ENCODE data around the gene CHRNG.

The CHRNG gene

GRCh38 chr2:232535761-232536530 lies 3.5 kb upstream of the CHRNG start:
- Histone ChIP-seq H3K4me1 (ENCODE audit: control insufficient read depth in 1 of 2, insufficient read depth in 2 of 2, low read length in 2 of 2) (no peaks in the 10 kb centered on the region), H3K27ac (ENCODE audit: low read depth, low read length) (no peak overlapping the region), H3K9me3 (ENCODE audit: control insufficient read depth in 1 of 2, low read length in 2 of 2) (peaks cover 3 to 7% of the 10 kb centered on the region in 2 donors), H3K9ac (ENCODE audit: low read depth in 1 of 2, low read length in 2 of 2) (no peak overlapping the region), H3K27me3 (ENCODE audit: control insufficient read depth in 1 of 2, insufficient read depth in 2 of 2, low read length in 2 of 2) (peaks cover 0 to 5% of the 10 kb centered on the region in 2 donors), H3K36me3 (ENCODE audit: control insufficient read depth in 1 of 2, insufficient read depth in 2 of 2, low read length in 2 of 2) (no peaks in the 10 kb centered on the region), H3K4me3 (ENCODE audit: low read depth in 1 of 2, low read length in 2 of 2) (no peak overlapping the region)

GRCh38 chr2:232537079-232537478 lies 2.4 kb upstream of the CHRNG start:
- Histone ChIP-seq H3K36me3 (ENCODE audit: control insufficient read depth in 1 of 2, insufficient read depth in 2 of 2, low read length in 2 of 2) (no peaks in the 10 kb centered on the region), H3K4me3 (ENCODE audit: low read depth in 1 of 2, low read length in 2 of 2) (no peak overlapping the region), H3K4me1 (ENCODE audit: control insufficient read depth in 1 of 2, insufficient read depth in 2 of 2, low read length in 2 of 2) (no peaks in the 10 kb centered on the region), H3K9me3 (ENCODE audit: control insufficient read depth in 1 of 2, low read length in 2 of 2) (peaks cover 3 to 7% of the 10 kb centered on the region in 2 donors), H3K27ac (ENCODE audit: low read depth, low read length) (no peak overlapping the region), H3K9ac (ENCODE audit: low read depth in 1 of 2, low read length in 2 of 2) (no peak overlapping the region), H3K27me3 (ENCODE audit: control insufficient read depth in 1 of 2, insufficient read depth in 2 of 2, low read length in 2 of 2) (peaks cover 0 to 5% of the 10 kb centered on the region in 2 donors)

GRCh38 chr2:232537499-232537898 lies 2.0 kb upstream of the CHRNG start:
- Histone ChIP-seq H3K9me3 (ENCODE audit: control insufficient read depth in 1 of 2, low read length in 2 of 2) (peaks cover 3 to 7% of the 10 kb centered on the region in 2 donors), H3K9ac (ENCODE audit: low read depth in 1 of 2, low read length in 2 of 2) (no peak overlapping the region), H3K4me1 (ENCODE audit: control insufficient read depth in 1 of 2, insufficient read depth in 2 of 2, low read length in 2 of 2) (no peaks in the 10 kb centered on the region), H3K27me3 (ENCODE audit: control insufficient read depth in 1 of 2, insufficient read depth in 2 of 2, low read length in 2 of 2) (peaks cover 0 to 5% of the 10 kb centered on the region in 2 donors), H3K36me3 (ENCODE audit: control insufficient read depth in 1 of 2, insufficient read depth in 2 of 2, low read length in 2 of 2) (no peaks in the 10 kb centered on the region), H3K27ac (ENCODE audit: low read depth, low read length) (no peak overlapping the region), H3K4me3 (ENCODE audit: low read depth in 1 of 2, low read length in 2 of 2) (no peak overlapping the region)

- Histone ChIP-seq H3K4me3 (ENCODE audit: low read depth in 1 of 2, low read length in 2 of 2) (no peak overlapping the region), H3K4me1 (ENCODE audit: control insufficient read depth in 1 of 2, insufficient read depth in 2 of 2, low read length in 2 of 2) (no peaks in the 10 kb centered on the region), H3K36me3 (ENCODE audit: control insufficient read depth in 1 of 2, insufficient read depth in 2 of 2, low read length in 2 of 2) (no peaks in the 10 kb centered on the region), H3K27me3 (ENCODE audit: control insufficient read depth in 1 of 2, insufficient read depth in 2 of 2, low read length in 2 of 2) (peaks cover 0 to 5% of the 10 kb centered on the region in 2 donors), H3K9me3 (ENCODE audit: control insufficient read depth in 1 of 2, low read length in 2 of 2) (peaks cover 3 to 7% of the 10 kb centered on the region in 2 donors), H3K27ac (ENCODE audit: low read depth, low read length) (no peak overlapping the region), H3K9ac (ENCODE audit: low read depth in 1 of 2, low read length in 2 of 2) (no peak overlapping the region)
These were observed 821 bp upstream of the CHRNG start for GRCh38 chr2:232538671-232539070.

- no peak overlapping the region for H3K27ac ChIP-seq (ENCODE audit: low read depth, low read length)
- no peaks in the 10 kb centered on the region for H3K36me3 ChIP-seq (ENCODE audit: control insufficient read depth in 1 of 2, insufficient read depth in 2 of 2, low read length in 2 of 2)
- peaks cover 3 to 7% of the 10 kb centered on the region in 2 donors for H3K9me3 ChIP-seq (ENCODE audit: control insufficient read depth in 1 of 2, low read length in 2 of 2)
- H3K4me3 ChIP-seq (ENCODE audit: low read depth in 1 of 2, low read length in 2 of 2): no peak overlapping the region
- H3K4me1 ChIP-seq (ENCODE audit: control insufficient read depth in 1 of 2, insufficient read depth in 2 of 2, low read length in 2 of 2): no peaks in the 10 kb centered on the region
- peaks cover 0 to 5% of the 10 kb centered on the region in 2 donors for H3K27me3 ChIP-seq (ENCODE audit: control insufficient read depth in 1 of 2, insufficient read depth in 2 of 2, low read length in 2 of 2)
- no peak overlapping the region for H3K9ac ChIP-seq (ENCODE audit: low read depth in 1 of 2, low read length in 2 of 2)
These were observed 1.0 kb downstream of the CHRNG start for GRCh38 chr2:232540441-232541041.

GRCh38 chr2:232541195-232541960 lies 1.9 kb downstream of the CHRNG start:
- Histone ChIP-seq H3K36me3 (ENCODE audit: control insufficient read depth in 1 of 2, insufficient read depth in 2 of 2, low read length in 2 of 2) (no peaks in the 10 kb centered on the region), H3K4me3 (ENCODE audit: low read depth in 1 of 2, low read length in 2 of 2) (no peak overlapping the region), H3K27ac (ENCODE audit: low read depth, low read length) (no peak overlapping the region), H3K4me1 (ENCODE audit: control insufficient read depth in 1 of 2, insufficient read depth in 2 of 2, low read length in 2 of 2) (no peaks in the 10 kb centered on the region), H3K9me3 (ENCODE audit: control insufficient read depth in 1 of 2, low read length in 2 of 2) (peaks cover under 1 to 2% of the 10 kb centered on the region in 2 donors), H3K9ac (ENCODE audit: low read depth in 1 of 2, low read length in 2 of 2) (no peak overlapping the region), H3K27me3 (ENCODE audit: control insufficient read depth in 1 of 2, insufficient read depth in 2 of 2, low read length in 2 of 2) (peaks cover 0 to 5% of the 10 kb centered on the region in 2 donors)

- peaks cover 0 to 7% of the 10 kb centered on the region in 2 donors for H3K36me3 ChIP-seq (ENCODE audit: control insufficient read depth in 1 of 2, insufficient read depth in 2 of 2, low read length in 2 of 2)
- no peaks in the 10 kb centered on the region for H3K9me3 ChIP-seq (ENCODE audit: control insufficient read depth in 1 of 2, low read length in 2 of 2)
- H3K27me3 ChIP-seq (ENCODE audit: control insufficient read depth in 1 of 2, insufficient read depth in 2 of 2, low read length in 2 of 2): peaks cover 0 to 5% of the 10 kb centered on the region in 2 donors
- H3K27ac ChIP-seq (ENCODE audit: low read depth, low read length): no peak overlapping the region
- H3K4me1 ChIP-seq (ENCODE audit: control insufficient read depth in 1 of 2, insufficient read depth in 2 of 2, low read length in 2 of 2): no peaks in the 10 kb centered on the region
- H3K9ac ChIP-seq (ENCODE audit: low read depth in 1 of 2, low read length in 2 of 2): no peak overlapping the region
- no peak overlapping the region for H3K4me3 ChIP-seq (ENCODE audit: low read depth in 1 of 2, low read length in 2 of 2)
These were observed 2.6 kb downstream of the CHRNG start for GRCh38 chr2:232541961-232542714.

GRCh38 chr2:232542715-232543467 lies 3.4 kb downstream of the CHRNG start:
- Histone ChIP-seq H3K36me3 (ENCODE audit: control insufficient read depth in 1 of 2, insufficient read depth in 2 of 2, low read length in 2 of 2) (peaks cover 5 to 7% of the 10 kb centered on the region in 2 donors), H3K4me1 (ENCODE audit: control insufficient read depth in 1 of 2, insufficient read depth in 2 of 2, low read length in 2 of 2) (no peaks in the 10 kb centered on the region), H3K27me3 (ENCODE audit: control insufficient read depth in 1 of 2, insufficient read depth in 2 of 2, low read length in 2 of 2) (peaks cover 0 to 5% of the 10 kb centered on the region in 2 donors), H3K9ac (ENCODE audit: low read depth in 1 of 2, low read length in 2 of 2) (no peak overlapping the region), H3K9me3 (ENCODE audit: control insufficient read depth in 1 of 2, low read length in 2 of 2) (no peaks in the 10 kb centered on the region), H3K4me3 (ENCODE audit: low read depth in 1 of 2, low read length in 2 of 2) (no peak overlapping the region), H3K27ac (ENCODE audit: low read depth, low read length) (no peak overlapping the region)

GRCh38 chr2:232543491-232543890 lies 4.0 kb downstream of the CHRNG start:
- H3K36me3 ChIP-seq (ENCODE audit: control insufficient read depth in 1 of 2, insufficient read depth in 2 of 2, low read length in 2 of 2): peaks cover 5 to 7% of the 10 kb centered on the region in 2 donors
- H3K4me1 ChIP-seq (ENCODE audit: control insufficient read depth in 1 of 2, insufficient read depth in 2 of 2, low read length in 2 of 2): no peaks in the 10 kb centered on the region
- no peaks in the 10 kb centered on the region for H3K9me3 ChIP-seq (ENCODE audit: control insufficient read depth in 1 of 2, low read length in 2 of 2)
- no peak overlapping the region for H3K27ac ChIP-seq (ENCODE audit: low read depth, low read length)
- no peak overlapping the region for H3K4me3 ChIP-seq (ENCODE audit: low read depth in 1 of 2, low read length in 2 of 2)
- H3K9ac ChIP-seq (ENCODE audit: low read depth in 1 of 2, low read length in 2 of 2): no peak overlapping the region
- peaks cover 0 to 5% of the 10 kb centered on the region in 2 donors for H3K27me3 ChIP-seq (ENCODE audit: control insufficient read depth in 1 of 2, insufficient read depth in 2 of 2, low read length in 2 of 2)
